Ovary (tissue), 3 donors: ENCODE measurements around the gene COL7A1.

Experiments
- CTCF ChIP-seq, 3 donors: fragments of 450-650 bp in 2 of 3; fragments of 200-600 bp in 1 of 3; IDR thresholded peaks; one replicate each; pipeline versions ENCODE4 v1.5.1 to v1.8.0; 2016 to 2022; ENCODE audit warnings: antibody characterized with exemption in 3 of 3, mild to moderate bottlenecking in 1 of 3
- EP300 ChIP-seq: sonication (generic); formaldehyde crosslinking; IDR thresholded peaks from one replicate; pipeline ENCODE4 v1.6.1; 2017; ENCODE audit warnings: antibody characterized with exemption
- POLR2A ChIP-seq: fragments of 450-650 bp; IDR thresholded peaks from one replicate; pipeline ENCODE4 v1.6.1; 2017; ENCODE audit warnings: antibody characterized with exemption, mild to moderate bottlenecking, moderate library complexity
- donor health status: DM: no; HTN: no; CAD: no.

GRCh38 chr3:48566401-48566760 lies 28.7 kb downstream of the COL7A1 start:
- TF ChIP-seq CTCF (IDR thresholded peaks at IDR 0.05): no peak
- no peak for TF ChIP-seq POLR2A
- no peak for TF ChIP-seq EP300
